Smooth muscle cell (in vitro differentiated cells): ENCODE results near the gene RPS19. TPM values are rescaled to one million over a fixed set of nuclear protein-coding genes. Genes with fewer than 3 reads are reported as not detected.

Experiments
- DNase-seq: peaks from one replicate; lab custom pipeline; 2025; ENCODE audit not compliant: unreplicated experiment; lab: John Stamatoyannopoulos, UW
- H2AFZ ChIP-seq: fragments of 200-600 bp; sonication (generic); 2 replicates; pipeline ENCODE4 v1.6.0; 2016; ENCODE audit warnings: antibody characterized with exemption, low read depth, mild to moderate bottlenecking
- H3F3A ChIP-seq: fragments of 200-600 bp; sonication (generic); 2 replicates; pipeline ENCODE4 v1.6.0; 2017; ENCODE audit warnings: antibody characterized with exemption, low read depth
- H3K27ac ChIP-seq: fragments of 200-600 bp; sonication (generic); 2 replicates; pipeline ENCODE4 v1.5.1; 2016; ENCODE audit warnings: low read depth, mild to moderate bottlenecking
- H3K27me3 ChIP-seq: fragments of 200-600 bp; sonication (generic); 2 replicates; pipeline ENCODE4 v1.6.1; 2016; ENCODE audit warnings: low read depth, mild to moderate bottlenecking
- H3K36me3 ChIP-seq: fragments of 200-600 bp; sonication (generic); 2 replicates; pipeline ENCODE4 v1.5.1; 2016; ENCODE audit warnings: low read depth
- H3K4me1 ChIP-seq: fragments of 200-600 bp; sonication (generic); 2 replicates; pipeline ENCODE4 v1.5.1; 2016; ENCODE audit warnings: low read depth
- H3K4me2 ChIP-seq: fragments of 200-600 bp; sonication (generic); 2 replicates; pipeline ENCODE4 v1.6.0; 2016; ENCODE audit warnings: mild to moderate bottlenecking
- H3K4me3 ChIP-seq: fragments of 200-600 bp; sonication (generic); 2 replicates; pipeline ENCODE4 v1.5.1; 2016; ENCODE audit warnings: mild to moderate bottlenecking
- H3K79me2 ChIP-seq: fragments of 200-600 bp; sonication (generic); 2 replicates; pipeline ENCODE4 v1.6.0; 2016; ENCODE audit warnings: low read depth, mild to moderate bottlenecking
- H3K9ac ChIP-seq: fragments of 200-600 bp; sonication (generic); 2 replicates; pipeline ENCODE4 v1.6.0; 2016; ENCODE audit warnings: low read depth
- H3K9me3 ChIP-seq: fragments of 200-600 bp; sonication (generic); replicated peaks from 2 replicates; pipeline ENCODE4 v1.5.1; 2016; ENCODE audit warnings: low read depth
- H4K20me1 ChIP-seq: fragments of 200-600 bp; sonication (generic); 2 replicates; pipeline ENCODE4 v1.6.0; 2016; ENCODE audit warnings: low read depth
- CTCF ChIP-seq: fragments of 200-600 bp; sonication (generic); IDR thresholded peaks from 2 replicates; pipeline ENCODE4 v1.5.1; 2017; ENCODE audit warnings: borderline replicate concordance, mild to moderate bottlenecking, antibody characterized with exemption; ENCODE audit not compliant: insufficient read depth, poor library complexity, severe bottlenecking
- WGBS: methylation state at CpG from one replicate; pipeline ENCODE4 v1.1.7; 2016; ENCODE audit warnings: low lambda C conversion rate; 5-methylcytosine and 5-hydroxymethylcytosine counted together
- microRNA-seq: library from miRNA; unstranded; fragments of <30 nt; microRNA quantifications from one replicate; pipeline ENCODE4, GENCODE V29; 2016; ENCODE audit warnings: borderline number of aligned reads
- polyA plus RNA-seq: library from polyadenylated mRNA; unstranded; fragments of >200 nt; fragmentation: Nextera tagmentation; extraction: Ambion mirVana; gene quantifications from 2 replicates; pipeline ENCODE4 v1.2.1, GENCODE V29; 2016
- small RNA-seq: library from RNA; depleted of rRNA; stranded (forward); fragments of <200 nt; gene quantifications from one replicate; pipeline ENCODE3, GENCODE V24; 2014
- total RNA-seq: library from RNA; depleted of rRNA; stranded (reverse); fragments of >200 nt; gene quantifications from 2 replicates; pipeline ENCODE4 v1.2.3, GENCODE V29; 2014

Gene RPS19
- total and polyA plus RNA-seq, 2 experiments from 2014 or later, result 1,345 to 2,105 TPM

GRCh38 chr19:41919948-41920712, 60.1 kb downstream of the RPS19 start:
- Histone ChIP-seq H2AFZ (no peak overlapping the region), H3F3A (no peaks in the 10 kb centered on the region), H4K20me1 (no peaks in the 10 kb centered on the region), H3K4me2 (no peak overlapping the region), H3K36me3 (no peaks in the 10 kb centered on the region), H3K79me2 (no peaks in the 10 kb centered on the region), H3K27me3 (peaks cover 84% of the 10 kb centered on the region), H3K4me1 (no peaks in the 10 kb centered on the region), H3K9ac (no peak overlapping the region), H3K4me3 (no peak overlapping the region), H3K9me3 (no peaks in the 10 kb centered on the region), H3K27ac (no peak overlapping the region)
- no peak for TF ChIP-seq CTCF
- no peak for DNase-seq
- WGBS, result 95% methylated on average over 33 of the region's 33 CpGs

- Histone ChIP-seq H3K79me2 (no peaks in the 10 kb centered on the region), H3K27me3 (peaks cover 83% of the 10 kb centered on the region), H3K27ac (no peak overlapping the region), H3K4me2 (no peak overlapping the region), H3K4me3 (no peak overlapping the region), H3F3A (no peaks in the 10 kb centered on the region), H3K36me3 (no peaks in the 10 kb centered on the region), H3K9me3 (no peaks in the 10 kb centered on the region), H3K9ac (no peak overlapping the region), H4K20me1 (no peaks in the 10 kb centered on the region), H2AFZ (no peak overlapping the region), H3K4me1 (no peaks in the 10 kb centered on the region)
- WGBS, result 45% methylated on average over 13 of the region's 26 CpGs
- no peak for DNase-seq
- TF ChIP-seq CTCF, result no peak
These were observed 61.0 kb downstream of the RPS19 start for GRCh38 chr19:41920882-41921576.

- H2AFZ ChIP-seq, result no peak overlapping the region
- TF ChIP-seq CTCF, result no peak
- no peak overlapping the region for H3K27ac ChIP-seq
- no peak overlapping the region for H3K4me3 ChIP-seq
- no peak for DNase-seq
- H3K79me2 ChIP-seq, result no peaks in the 10 kb centered on the region
- H3F3A ChIP-seq, result no peaks in the 10 kb centered on the region
- no peak overlapping the region for H3K9ac ChIP-seq
- no peak overlapping the region for H3K4me2 ChIP-seq
- no peaks in the 10 kb centered on the region for H3K4me1 ChIP-seq
- no peaks in the 10 kb centered on the region for H3K9me3 ChIP-seq
- H3K27me3 ChIP-seq, result peaks cover 83% of the 10 kb centered on the region
- 39% methylated on average over 14 of the region's 22 CpGs for WGBS
- no peaks in the 10 kb centered on the region for H4K20me1 ChIP-seq
- H3K36me3 ChIP-seq, result no peaks in the 10 kb centered on the region
These were observed 61.8 kb downstream of the RPS19 start for GRCh38 chr19:41921577-41922576.

Small RNA genes lying within 50 kb of the gene (microRNA-seq; reads per million reads assigned to microRNA genes)
- 1.8 reads per million for gene MIR6797

Small RNA genes lying within 50 kb of the gene (small RNA-seq; reads per million reads assigned to genes)
- gene MIR6797, result 0.16 reads per million

Other genes with a start within 250 kb of the RPS19 start
- not detected in 2 replicates for gene CEACAM4, start 233.2 kb upstream of the RPS19 start, total RNA-seq
- gene CEACAM4, start 233.2 kb upstream of the RPS19 start, polyA plus RNA-seq, result not detected in 2 replicates
- gene CEACAM7, start 172.0 kb upstream of the RPS19 start, total RNA-seq, result not detected in 2 replicates
- not detected in 2 replicates for gene CEACAM7, start 172.0 kb upstream of the RPS19 start, polyA plus RNA-seq
- gene CEACAM5, start 151.6 kb upstream of the RPS19 start, total RNA-seq, result not detected in 2 replicates
- not detected in 2 replicates for gene CEACAM5, start 151.6 kb upstream of the RPS19 start, polyA plus RNA-seq
- not detected in 2 replicates for gene CEACAM6, start 104.7 kb upstream of the RPS19 start, total RNA-seq
- gene CEACAM6, start 104.7 kb upstream of the RPS19 start, polyA plus RNA-seq, result not detected in 2 replicates
- gene CEACAM3, start 63.7 kb upstream of the RPS19 start, total RNA-seq, result not detected in 2 replicates
- gene CEACAM3, start 63.7 kb upstream of the RPS19 start, polyA plus RNA-seq, result not detected in 2 replicates
- gene LYPD4, start 15.6 kb upstream of the RPS19 start, total RNA-seq, result not detected in 2 replicates
- gene LYPD4, start 15.6 kb upstream of the RPS19 start, polyA plus RNA-seq, result not detected in 2 replicates
- gene DMRTC2, start 15.2 kb upstream of the RPS19 start, total RNA-seq, result not detected in 2 replicates
- gene DMRTC2, start 15.2 kb upstream of the RPS19 start, polyA plus RNA-seq, result not detected in 2 replicates
- gene CD79A, start 17.0 kb downstream of the RPS19 start, total RNA-seq, result not detected in 2 replicates
- 0.28 and 0.41 TPM in 2 replicates for gene CD79A, start 17.0 kb downstream of the RPS19 start, polyA plus RNA-seq
- gene ARHGEF1, start 22.9 kb downstream of the RPS19 start, total RNA-seq, result 24.2 and 24.3 TPM in 2 replicates
- 69.6 and 78.6 TPM in 2 replicates for gene ARHGEF1, start 22.9 kb downstream of the RPS19 start, polyA plus RNA-seq
- 0.09 TPM in 1 of 2 replicates, not detected in the other for gene ERFL, start 68.2 kb downstream of the RPS19 start, total RNA-seq
- gene ERFL, start 68.2 kb downstream of the RPS19 start, polyA plus RNA-seq, result 0.09 and 0.11 TPM in 2 replicates
- gene RABAC1, start 99.1 kb downstream of the RPS19 start, total RNA-seq, result 254 and 304 TPM in 2 replicates
- 532 and 581 TPM in 2 replicates for gene RABAC1, start 99.1 kb downstream of the RPS19 start, polyA plus RNA-seq
- gene ATP1A3, start 134.0 kb downstream of the RPS19 start, total RNA-seq, result not detected in 2 replicates
- not detected in 2 replicates for gene ATP1A3, start 134.0 kb downstream of the RPS19 start, polyA plus RNA-seq
- gene GRIK5, start 210.0 kb downstream of the RPS19 start, total RNA-seq, result 0.58 and 2.0 TPM in 2 replicates
- 0.67 and 1.9 TPM in 2 replicates for gene GRIK5, start 210.0 kb downstream of the RPS19 start, polyA plus RNA-seq
- gene ZNF574, start 215.9 kb downstream of the RPS19 start, total RNA-seq, result 8.9 and 13.6 TPM in 2 replicates
- 20.5 and 22.9 TPM in 2 replicates for gene ZNF574, start 215.9 kb downstream of the RPS19 start, polyA plus RNA-seq